K562 (cell line): ENCODE data around the gene GAS2L1. TPM values are rescaled to one million over a fixed set of nuclear protein-coding genes. Genes with fewer than 3 reads are reported as not detected.

Experiments
- ATAC-seq: fragments of 200-7000 bp; cut with Tn5 transposase; 3 replicates; pipeline ENCODE4 v1.9.1; 2020; ENCODE audit warnings: moderate library complexity
- BruUV-seq: library from RNA; stranded (reverse); fragments of 400-500 nt; replicated peaks from 2 replicates; lab custom pipeline; 2021; lab: Mats Ljungman, UMichigan
- CTCF ChIA-PET: fragments of 300-600 bp; formaldehyde crosslinking; extraction: SDS; loops from one replicate; lab custom pipeline; 2021; ENCODE audit warnings: low intra/inter-chr PET ratio; lab: Yijun Ruan, JAX
- POLR2A ChIA-PET: fragments of 300-600, 350-650 bp; sonication (Branson Sonifier 250); formaldehyde crosslinking; extraction: SDS; loops from one replicate; lab custom pipeline; 2021; ENCODE audit warnings: antibody characterized with exemption, inconsistent platforms; lab: Yijun Ruan, JAX
- DNase-seq, 4 experiments: peaks; one replicate each; pipeline versions ENCODE4 v3.0.0 to v3.0.0-alpha.2; 2011 to 2018; ENCODE audit warnings: low spot score in 3 of 4, mixed read lengths in 3 of 4; ENCODE audit errors: extremely low read depth in 1 of 4
- FAIRE-seq: peaks from 2 replicates; lab custom pipeline; 2011; peaks lifted over from hg19 to GRCh38; lab: Jason Lieb, UNC
- H2AFZ ChIP-seq: 2 replicates; pipeline ENCODE4 v1.6.0; 2011; ENCODE audit warnings: low read depth, low read length, control low read depth, inconsistent platforms
- H3K27ac ChIP-seq: fragments of 200-600 bp; 3 replicates; pipeline ENCODE4 v1.8.0; 2011; ENCODE audit warnings: low read depth, mild to moderate bottlenecking, control low read depth, inconsistent platforms, low read length, moderate library complexity, mixed read lengths; ENCODE audit errors: extremely low read depth
- H3K27me3 ChIP-seq, 2 experiments: fragments of 300-600 bp in 1 of 2; 2 replicates in 1 of 2; 3 replicates in 1 of 2; pipeline versions ENCODE4 v1.6.0 to v1.8.0; 2011; ENCODE audit warnings: inconsistent platforms in 2 of 2, low read length in 2 of 2, mild to moderate bottlenecking in 1 of 2, mixed read lengths in 1 of 2, moderate library complexity in 1 of 2; ENCODE audit not compliant: control insufficient read depth in 2 of 2, insufficient read depth in 2 of 2
- H3K36me3 ChIP-seq: fragments of 300-600 bp; 3 replicates; pipeline ENCODE4 v1.8.0; 2011; ENCODE audit warnings: mild to moderate bottlenecking, low read length, inconsistent platforms; ENCODE audit not compliant: control insufficient read depth, insufficient read depth
- H3K4me1 ChIP-seq, 2 experiments: fragments of 200-600 bp in 1 of 2; replicated peaks in 1 of 2; 2 replicates in 1 of 2; 3 replicates in 1 of 2; pipeline versions ENCODE4 v1.5.1 to v1.8.0; 2011; ENCODE audit warnings: inconsistent platforms in 2 of 2, low read length in 2 of 2, mild to moderate bottlenecking in 1 of 2, mixed read lengths in 1 of 2, moderate library complexity in 1 of 2; ENCODE audit not compliant: control insufficient read depth in 2 of 2, insufficient read depth in 2 of 2
- H3K4me2 ChIP-seq: 2 replicates; pipeline ENCODE4 v1.6.1; 2011; ENCODE audit warnings: low read length, control low read depth, inconsistent platforms, mixed read lengths; ENCODE audit not compliant: insufficient read depth
- H3K4me3 ChIP-seq: fragments of 200-600 bp; sonication (generic), shearing (Covaris generic); 2 replicates; pipeline ENCODE4 v1.5.1; 2016; ENCODE audit warnings: control low read depth, inconsistent platforms
- H3K79me2 ChIP-seq: fragments of 200-600 bp; 3 replicates; pipeline ENCODE4 v1.8.0; 2011; ENCODE audit warnings: low read length, inconsistent platforms; ENCODE audit not compliant: control insufficient read depth, insufficient read depth
- H3K9ac ChIP-seq, 2 experiments: 2 replicates each; pipeline versions ENCODE4 v1.6.0 to v1.6.1; 2011; ENCODE audit warnings: low read depth in 2 of 2, low read length in 2 of 2, control low read depth in 1 of 2, inconsistent platforms in 1 of 2, mild to moderate bottlenecking in 1 of 2, mixed read lengths in 1 of 2; ENCODE audit not compliant: insufficient read depth in 1 of 2
- H3K9me1 ChIP-seq: one replicate; pipeline ENCODE4 v1.6.0; 2011; ENCODE audit warnings: inconsistent platforms, mild to moderate bottlenecking, low read length, moderate library complexity; ENCODE audit not compliant: control insufficient read depth, insufficient read depth
- H3K9me3 ChIP-seq: replicated peaks from 2 replicates; pipeline ENCODE4 v1.5.1; 2011; ENCODE audit warnings: low read depth, low read length, inconsistent platforms; ENCODE audit not compliant: control insufficient read depth, insufficient read depth
- H4K20me1 ChIP-seq: replicated peaks from 2 replicates; pipeline ENCODE4 v1.6.1; 2011; ENCODE audit warnings: low read length, inconsistent platforms, mixed read lengths; ENCODE audit not compliant: control insufficient read depth, insufficient read depth
- KHSRP ChIP-seq: fragments of 450-650 bp; IDR thresholded peaks from 2 replicates; pipeline ENCODE4 v1.6.1; 2017
- NCOA4 ChIP-seq: fragments of 450-650 bp; IDR thresholded peaks from 2 replicates; pipeline ENCODE4 v1.6.1; 2018; ENCODE audit warnings: mild to moderate bottlenecking; ENCODE audit not compliant: partially characterized antibody
- NFE2 ChIP-seq: IDR thresholded peaks from 2 replicates; pipeline ENCODE4 v1.6.1; 2014; ENCODE audit warnings: antibody characterized with exemption, low read depth
- POLR3G ChIP-seq: IDR thresholded peaks from 2 replicates; pipeline ENCODE4 v1.6.1; 2011; ENCODE audit not compliant: insufficient read length, insufficient replicate concordance; ENCODE audit errors: extremely low read depth
- RBFOX2 ChIP-seq: fragments of 200-400 bp; formaldehyde crosslinking; IDR thresholded peaks from 2 replicates; pipeline ENCODE4 v1.6.1; 2017; ENCODE audit warnings: low read depth, mild to moderate bottlenecking, low read length, moderate library complexity
- ZNF174 ChIP-seq: fragments of 250-450 bp; sonication (Bioruptor Pico); IDR thresholded peaks from 2 replicates; pipeline ENCODE4 v1.4.0; 2020; ENCODE audit warnings: mild to moderate bottlenecking
- WGBS: fragments of 100-300 bp; shearing (Covaris generic); methylation state at CpG from one replicate; pipeline ENCODE4 v1.1.6; 2016; ENCODE audit warnings: low coverage, mixed read lengths; ENCODE audit not compliant: insufficient coverage; ENCODE audit errors: missing lambda C conversion rate; 5-methylcytosine and 5-hydroxymethylcytosine counted together
- in situ Hi-C: fragments of 300-500 bp; cut with MboI; formaldehyde crosslinking; loops from 4 replicates; pipeline ENCODE4 v1.15.0; 2018; ENCODE audit warnings: inconsistent platforms, mixed read lengths
- intact Hi-C: fragments of 100-400 bp; cut with micrococcal nuclease; formaldehyde crosslinking; loops from 2 replicates; pipeline ENCODE4 v1.14.2; 2022
- polyA plus RNA-seq, 8 experiments: library from polyadenylated mRNA; depleted of rRNA in 4 of 8; stranded (reverse) in 5 of 8; unstranded in 3 of 8; fragments of >200 nt; fragmentation: Nextera tagmentation in 2 of 8; fragmentation: Illumina TruSeq in 1 of 8; extraction: Ambion mirVana in 2 of 8; extraction: Trizol in 1 of 8; gene quantifications; 2 replicates each; pipeline versions ENCODE4 v1.2.1 to v1.2.3, GENCODE V29; 2011 to 2014; ENCODE audit warnings: inconsistent platforms in 1 of 8, missing spikeins in 1 of 8
- total RNA-seq, 7 experiments: library from RNA; depleted of rRNA in 6 of 7; stranded (reverse); fragments of >200 nt in 6 of 7; fragmentation: Illumina TruSeq in 2 of 7; extraction: Trizol in 2 of 7; gene quantifications; 2 replicates each; pipeline versions ENCODE4 v1.2.1 to v1.2.3, GENCODE V29; 2011 to 2021; ENCODE audit warnings: low replicate concordance in 1 of 7
- TF ChIP-seq, protein P1 (sequence below), 3 experiments: fragments of 200-800 bp in 1 of 3; sonication (Bioruptor generic) in 1 of 3; sonication (generic) in 1 of 3; formaldehyde crosslinking in 1 of 3; IDR thresholded peaks; 2 replicates each; pipeline versions ENCODE4 v1.6.1 to v1.8.0; 2016 to 2022; ENCODE audit warnings: mild to moderate bottlenecking in 2 of 3, missing compliant biosample characterization in 2 of 3, missing genetic modification characterization in 2 of 3, missing genetic modification reagents in 1 of 3
- TF ChIP-seq, protein P2 (sequence below), 2 experiments: fragments of 450-650 bp in 1 of 2; IDR thresholded peaks; 2 replicates each; pipeline ENCODE4 v1.6.1; 2011 to 2017; ENCODE audit warnings: low read depth in 2 of 2, antibody characterized with exemption in 1 of 2, borderline replicate concordance in 1 of 2, low read length in 1 of 2, mild to moderate bottlenecking in 1 of 2, mixed read lengths in 1 of 2; ENCODE audit not compliant: control insufficient read depth in 1 of 2
- TF ChIP-seq, protein P3 (sequence below): fragments of 450-650 bp; conservative IDR thresholded peaks from 2 replicates; pipeline ENCODE4 v1.6.1; 2016; ENCODE audit warnings: missing genetic modification characterization, low read depth, mild to moderate bottlenecking, control low read depth, missing compliant biosample characterization

Gene GAS2L1
- total and polyA plus RNA-seq, 9 of the 15 experiments (the other 6 are each of a cell fraction or from before 2014, with no cell fraction given): 0.56 to 19.7 (median 3.2) TPM

DNA sequence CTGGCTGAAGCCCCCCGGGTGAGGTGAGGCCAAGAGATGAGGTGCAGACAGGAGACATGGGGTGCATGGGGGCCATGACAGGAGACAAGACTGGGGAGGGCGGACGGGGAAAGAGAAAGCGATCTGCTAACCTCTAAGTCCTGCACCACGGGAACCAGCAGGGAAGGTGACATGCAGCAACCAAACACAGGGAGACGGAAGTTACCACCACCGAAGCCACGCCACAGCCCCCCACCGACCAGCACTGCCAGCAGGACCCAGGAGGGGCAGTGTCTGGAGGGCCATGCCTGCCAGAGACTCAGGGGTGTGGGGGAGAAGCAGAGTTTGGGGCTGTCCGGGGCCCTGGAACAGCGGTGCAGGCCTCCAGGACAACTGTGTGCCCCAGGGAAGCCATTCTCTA is 23.1 kb downstream of the GAS2L1 start:
- Histone ChIP-seq H3K9me1 (no peaks in the 10 kb centered on the region), H3K4me3 (no peak overlapping the region), H3K36me3 (peaks cover 38% of the 10 kb centered on the region; the same call in 2 of the 3 replicates), H3K9me3 (no peaks in the 10 kb centered on the region), H3K27ac (no peak overlapping the region), H4K20me1 (no peaks in the 10 kb centered on the region), H3K4me1 (peaks cover 0 to 10% of the 10 kb centered on the region in 2 experiments; a peak in 2 of 5 replicates), H3K79me2 (no peaks in the 10 kb centered on the region), H3K9ac (no peak overlapping the region), H2AFZ (no peak overlapping the region), H3K4me2 (no peak overlapping the region), H3K27me3 (no peaks in the 10 kb centered on the region)
- in situ Hi-C loops (no loop called here), intact Hi-C loops (no loop called here)
- no peak for ATAC-seq
- DNase-seq: no peak
- ChIA-PET POLR2A (interaction anchor here (0.7 kb wide), 1 partner anchor 26 kb away, joined by 3 read pairs; no protein-coding TSS in a partner anchor), CTCF (no interaction called here)
- no peak for FAIRE-seq
- 85% methylated on average over 8 of the region's 11 CpGs for WGBS
- no TSS peak for BruUV-seq
- no peak for TF ChIP-seq NCOA4
- no peak for TF ChIP-seq KHSRP
- no peak for TF ChIP-seq ZNF174 (CRISPR knock-in tag)
- TF ChIP-seq, protein P1, sequence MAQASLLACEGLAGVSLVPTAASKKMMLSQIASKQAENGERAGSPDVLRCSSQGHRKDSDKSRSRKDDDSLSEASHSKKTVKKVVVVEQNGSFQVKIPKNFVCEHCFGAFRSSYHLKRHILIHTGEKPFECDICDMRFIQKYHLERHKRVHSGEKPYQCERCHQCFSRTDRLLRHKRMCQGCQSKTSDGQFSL (CRISPR knock-in tag; IDR thresholded peaks at IDR 0.05): no peak
- TF ChIP-seq, protein P1 (tag; IDR thresholded peaks at IDR 0.05): no peak
- TF ChIP-seq, protein P2, sequence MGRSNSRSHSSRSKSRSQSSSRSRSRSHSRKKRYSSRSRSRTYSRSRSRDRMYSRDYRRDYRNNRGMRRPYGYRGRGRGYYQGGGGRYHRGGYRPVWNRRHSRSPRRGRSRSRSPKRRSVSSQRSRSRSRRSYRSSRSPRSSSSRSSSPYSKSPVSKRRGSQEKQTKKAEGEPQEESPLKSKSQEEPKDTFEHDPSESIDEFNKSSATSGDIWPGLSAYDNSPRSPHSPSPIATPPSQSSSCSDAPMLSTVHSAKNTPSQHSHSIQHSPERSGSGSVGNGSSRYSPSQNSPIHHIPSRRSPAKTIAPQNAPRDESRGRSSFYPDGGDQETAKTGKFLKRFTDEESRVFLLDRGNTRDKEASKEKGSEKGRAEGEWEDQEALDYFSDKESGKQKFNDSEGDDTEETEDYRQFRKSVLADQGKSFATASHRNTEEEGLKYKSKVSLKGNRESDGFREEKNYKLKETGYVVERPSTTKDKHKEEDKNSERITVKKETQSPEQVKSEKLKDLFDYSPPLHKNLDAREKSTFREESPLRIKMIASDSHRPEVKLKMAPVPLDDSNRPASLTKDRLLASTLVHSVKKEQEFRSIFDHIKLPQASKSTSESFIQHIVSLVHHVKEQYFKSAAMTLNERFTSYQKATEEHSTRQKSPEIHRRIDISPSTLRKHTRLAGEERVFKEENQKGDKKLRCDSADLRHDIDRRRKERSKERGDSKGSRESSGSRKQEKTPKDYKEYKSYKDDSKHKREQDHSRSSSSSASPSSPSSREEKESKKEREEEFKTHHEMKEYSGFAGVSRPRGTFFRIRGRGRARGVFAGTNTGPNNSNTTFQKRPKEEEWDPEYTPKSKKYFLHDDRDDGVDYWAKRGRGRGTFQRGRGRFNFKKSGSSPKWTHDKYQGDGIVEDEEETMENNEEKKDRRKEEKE (IDR thresholded peaks at IDR 0.05; ENCODE audit: borderline replicate concordance in 1 of 2, control insufficient read depth in 1 of 2, low read depth in 2 of 2, low read length in 1 of 2): no peak
- no peak for TF ChIP-seq POLR3G
- TF ChIP-seq, protein P3, sequence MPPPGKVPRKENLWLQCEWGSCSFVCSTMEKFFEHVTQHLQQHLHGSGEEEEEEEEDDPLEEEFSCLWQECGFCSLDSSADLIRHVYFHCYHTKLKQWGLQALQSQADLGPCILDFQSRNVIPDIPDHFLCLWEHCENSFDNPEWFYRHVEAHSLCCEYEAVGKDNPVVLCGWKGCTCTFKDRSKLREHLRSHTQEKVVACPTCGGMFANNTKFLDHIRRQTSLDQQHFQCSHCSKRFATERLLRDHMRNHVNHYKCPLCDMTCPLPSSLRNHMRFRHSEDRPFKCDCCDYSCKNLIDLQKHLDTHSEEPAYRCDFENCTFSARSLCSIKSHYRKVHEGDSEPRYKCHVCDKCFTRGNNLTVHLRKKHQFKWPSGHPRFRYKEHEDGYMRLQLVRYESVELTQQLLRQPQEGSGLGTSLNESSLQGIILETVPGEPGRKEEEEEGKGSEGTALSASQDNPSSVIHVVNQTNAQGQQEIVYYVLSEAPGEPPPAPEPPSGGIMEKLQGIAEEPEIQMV (tag): no peak
- TF ChIP-seq RBFOX2: no peak
- no peak for TF ChIP-seq NFE2
